Lung (tissue), 12 donors: ENCODE data around the gene ITPR1. TPM values are rescaled to one million over a fixed set of nuclear protein-coding genes. Genes with fewer than 3 reads are reported as not detected.

ENCODE experiments used
- ATAC-seq: fragments of 200-7000 bp; cut with Tn5 transposase; one replicate; pipeline ENCODE4 v1.9.1; 2020; ENCODE audit warnings: moderate number of reproducible peaks; ENCODE audit not compliant: insufficient read depth, low FRiP score
- DNase-seq, 3 donors: peaks; one replicate each; pipeline ENCODE4 v3.0.0-alpha.2; 2013 to 2017
- H3K27ac ChIP-seq, 2 donors: one replicate each; pipeline ENCODE4 v1.5.1; 2013; ENCODE audit warnings: mild to moderate bottlenecking in 2 of 2, moderate library complexity in 2 of 2, control low read depth in 1 of 2, inconsistent platforms in 1 of 2, low read depth in 1 of 2, low read length in 1 of 2
- H3K27me3 ChIP-seq, 3 donors: one replicate each; pipeline ENCODE4 v1.5.1; 2013; ENCODE audit warnings: low read length in 2 of 3; ENCODE audit not compliant: control insufficient read depth in 3 of 3, insufficient read depth in 3 of 3
- H3K36me3 ChIP-seq, 4 donors: one replicate each; pipeline ENCODE4 v1.5.1; 2013; ENCODE audit warnings: low read length in 4 of 4, mild to moderate bottlenecking in 1 of 4, moderate library complexity in 1 of 4; ENCODE audit not compliant: control insufficient read depth in 4 of 4, insufficient read depth in 4 of 4
- H3K4me1 ChIP-seq, 5 donors: one replicate each; pipeline ENCODE4 v1.5.1; 2013; ENCODE audit warnings: low read length in 5 of 5, mild to moderate bottlenecking in 2 of 5, moderate library complexity in 1 of 5; ENCODE audit not compliant: control insufficient read depth in 5 of 5, insufficient read depth in 5 of 5
- H3K4me3 ChIP-seq: one replicate; pipeline ENCODE4 v1.5.1; 2013; ENCODE audit warnings: mild to moderate bottlenecking, control low read depth, moderate library complexity
- H3K9ac ChIP-seq, 2 donors: one replicate each; pipeline ENCODE4 v1.5.1; 2013; ENCODE audit warnings: low read length in 2 of 2, control low read depth in 1 of 2; ENCODE audit not compliant: insufficient read depth in 1 of 2
- H3K9me3 ChIP-seq, 4 donors: one replicate each; pipeline ENCODE4 v1.5.1; 2013; ENCODE audit warnings: low read length in 3 of 4, mild to moderate bottlenecking in 1 of 4, moderate library complexity in 1 of 4; ENCODE audit not compliant: control insufficient read depth in 4 of 4, insufficient read depth in 3 of 4
- CTCF ChIP-seq: IDR thresholded peaks from 2 replicates; pipeline ENCODE4 v1.5.1; 2012; ENCODE audit warnings: mild to moderate bottlenecking; ENCODE audit errors: control extremely low read depth, extremely low read depth
- WGBS, 2 donors: extraction: QIAGEN DNeasy Blood & Tissue Kit; methylation state at CpG; one replicate each; pipeline ENCODE4 v1.1.7; 2013; 5-methylcytosine and 5-hydroxymethylcytosine counted together
- polyA plus RNA-seq, 2 donors: library from polyadenylated mRNA; stranded (reverse); fragments of 200-250 nt; gene quantifications; one replicate each; pipeline ENCODE4 v1.2.1, GENCODE V29; 2013
- total RNA-seq, 2 donors: library from RNA; depleted of rRNA in 1 of 2; stranded (reverse); fragments of >200 nt in 1 of 2; gene quantifications; one replicate each; pipeline ENCODE4 v1.2.1, GENCODE V29; 2014 to 2021
- donor health status: control.
- donor health status: control.
- donor health status: Bipolar disorder and iron deficiency.
- donor health status: healthy.
- donor health status: DM: yes; HTN: yes; CAD: no.

Gene ITPR1
- total and polyA plus RNA-seq, 4 donors = 12.4 to 152 (median 44.1) TPM

DNA sequence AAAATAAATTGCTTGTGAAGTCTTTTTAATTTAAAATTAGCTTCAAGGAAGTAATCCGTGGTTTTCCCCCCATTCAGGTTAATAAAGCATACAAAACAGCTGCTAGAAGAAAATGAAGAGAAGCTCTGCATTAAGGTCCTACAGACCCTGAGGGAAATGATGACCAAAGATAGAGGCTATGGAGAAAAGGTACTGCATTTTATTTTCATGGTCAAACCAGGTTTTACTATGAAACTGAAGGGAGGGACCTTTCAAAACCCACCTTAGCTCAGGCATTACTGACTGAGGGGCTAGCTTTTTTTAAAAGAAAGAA is 218.5 kb downstream of the ITPR1 start:
- ATAC-seq (peak; percentile 2), DNase-seq (no peak)
- Histone ChIP-seq H3K27ac (no peak overlapping the region), H3K4me1 (no peaks in the 10 kb centered on the region), H3K36me3 (peaks cover 3 to 26% (median 9%) of the 10 kb centered on the region in 4 donors), H3K4me3 (no peak overlapping the region), H3K9ac (no peak overlapping the region), H3K27me3 (no peaks in the 10 kb centered on the region), H3K9me3 (peaks cover 0 to 3% (median 0%) of the 10 kb centered on the region in 4 donors)
- WGBS, 2 donors = 8 to 18% methylated on average over 1 of the region's 1 CpG
- no peak for TF ChIP-seq CTCF

GRCh38 chr3:4712109-4712508 is 219.0 kb downstream of the ITPR1 start:
- DNase-seq (peak in 2 of 3 donors; percentile 50 to 70), ATAC-seq (peak; percentile 80)
- Histone ChIP-seq H3K9ac (no peak overlapping the region), H3K4me1 (no peaks in the 10 kb centered on the region), H3K27ac (no peak overlapping the region), H3K9me3 (peaks cover 0 to 2% (median 0%) of the 10 kb centered on the region in 4 donors), H3K4me3 (no peak overlapping the region), H3K36me3 (peaks cover 0 to 22% (median 8%) of the 10 kb centered on the region in 4 donors), H3K27me3 (no peaks in the 10 kb centered on the region)
- WGBS, 2 donors = 48 to 59% methylated on average over 7 of the region's 7 CpGs
- no peak for TF ChIP-seq CTCF

DNA sequence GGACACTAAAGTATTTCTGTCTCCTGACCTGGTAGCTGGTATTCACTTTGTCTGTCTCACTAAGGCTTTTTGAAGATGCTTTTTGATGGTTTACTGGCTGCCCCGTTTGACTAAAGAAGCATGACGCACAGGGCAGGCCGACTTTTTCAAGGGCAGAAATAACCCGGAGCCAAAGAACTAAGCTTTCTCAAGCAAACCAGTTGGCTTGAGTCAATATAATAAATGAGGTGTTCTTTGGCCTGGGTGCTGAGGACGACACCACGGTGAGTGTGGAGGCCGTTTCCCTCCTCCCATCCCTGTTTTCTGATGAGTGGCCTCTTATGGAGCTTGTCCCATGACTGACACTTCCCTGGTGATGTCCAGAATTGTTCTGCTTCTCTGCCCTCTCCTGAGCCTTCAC is 220.9 kb downstream of the ITPR1 start:
- no peaks in the 10 kb centered on the region for H3K9me3 ChIP-seq
- 81 to 91% methylated on average over 7 of the region's 7 CpGs for WGBS, 2 donors
- H3K27ac ChIP-seq = no peak overlapping the region
- no peak for ATAC-seq
- H3K36me3 ChIP-seq = peaks cover 0 to 20% (median 4%) of the 10 kb centered on the region in 4 donors
- H3K27me3 ChIP-seq = no peaks in the 10 kb centered on the region
- DNase-seq = no peak
- no peak overlapping the region for H3K9ac ChIP-seq
- H3K4me3 ChIP-seq = no peak overlapping the region
- peaks cover 0 to 2% (median 0%) of the 10 kb centered on the region in 5 donors for H3K4me1 ChIP-seq
- TF ChIP-seq CTCF = no peak

GRCh38 chr3:4716266-4716665 is 223.1 kb downstream of the ITPR1 start:
- 87 to 94% methylated on average over 1 of the region's 1 CpG for WGBS, 2 donors
- Histone ChIP-seq H3K9ac (no peak overlapping the region), H3K36me3 (peaks cover 0 to 16% (median 4%) of the 10 kb centered on the region in 4 donors), H3K27me3 (no peaks in the 10 kb centered on the region), H3K27ac (no peak overlapping the region), H3K4me3 (no peak overlapping the region), H3K9me3 (no peaks in the 10 kb centered on the region), H3K4me1 (peaks cover 0 to 7% (median 2%) of the 10 kb centered on the region in 5 donors)
- TF ChIP-seq CTCF = no peak
- DNase-seq = no peak
- ATAC-seq = no peak
